ENCODE results near the gene KIF1B.
"Not testable (repeated sequence)": the region's sequence is repeated elsewhere in the genome, so short reads cannot be mapped to it uniquely, and the experiment has no call there.

DNA sequence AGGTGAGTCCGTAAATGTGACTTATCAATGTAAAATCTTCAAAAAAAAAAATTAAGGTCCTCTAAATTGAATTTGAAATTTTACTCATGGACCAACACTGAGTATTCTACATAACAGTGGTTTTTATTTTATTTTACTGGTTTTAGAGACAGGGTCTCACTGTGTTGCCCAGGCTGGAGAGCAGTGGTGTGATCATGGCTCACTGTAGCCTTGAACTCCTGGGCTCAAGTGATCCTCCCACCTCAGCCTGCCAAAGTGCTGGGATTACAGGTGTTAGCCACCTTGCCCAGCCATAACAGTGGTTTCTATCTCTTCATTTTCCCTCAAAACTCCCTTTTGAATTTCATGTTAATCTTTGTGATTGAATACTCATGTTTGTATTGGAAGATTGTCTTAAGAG lies 205.6 kb downstream of the KIF1B start:
- not testable (repeated sequence) for TF ChIP-seq POLR2A, POLR2AphosphoS5 (IDR thresholded peaks at IDR 0.05; ENCODE audit: low read depth, low read length)
